G401 (cell line): ENCODE measurements around the gene ZNF710. TPM values are rescaled to one million over a fixed set of nuclear protein-coding genes. Genes with fewer than 3 reads are reported as not detected.
"Not testable (repeated sequence)": the region's sequence is repeated elsewhere in the genome, so short reads cannot be mapped to it uniquely, and the experiment has no call there.

Source experiments
- DNase-seq: peaks from one replicate; pipeline ENCODE4 v3.0.0-alpha.2; 2015; ENCODE audit warnings: low spot score
- in situ Hi-C: cut with HindIII; loops from 2 replicates; pipeline ENCODE4 v1.10.0; 2016; ENCODE audit warnings: low sequenced_read_pairs, mixed read lengths
- total RNA-seq: library from RNA; depleted of rRNA; stranded (reverse); fragments of >200 nt; shearing (Covaris generic); gene quantifications from 2 replicates; pipeline ENCODE4 v1.2.3, GENCODE V29; 2014; rRNA removed

Gene ZNF710
- 7.6 and 9.0 TPM in 2 replicates for total RNA-seq

GRCh38 chr15:90001062-90001682 is at the start of gene ZNF710:
Gene ZNF710 (plus strand): TSS chr15:90001324. CDS start chr15:90067138, 65,814 bp downstream.
- DNase-seq, result peak; percentile 72
- in situ Hi-C loops, result no loop called here

GRCh38 chr15:89954541-89954940 is 46.6 kb upstream of the ZNF710 start:
- DNase-seq, result no peak
- in situ Hi-C loops, result no loop called here

GRCh38 chr15:89955449-89955998 is 45.6 kb upstream of the ZNF710 start:
- DNase-seq, in situ Hi-C loops: not testable (repeated sequence)

GRCh38 chr15:89958107-89958805 is 42.9 kb upstream of the ZNF710 start:
- no peak for DNase-seq
- in situ Hi-C loops, result no loop called here

- no peak for DNase-seq
- in situ Hi-C loops, result no loop called here
These were observed 37.6 kb upstream of the ZNF710 start for GRCh38 chr15:89963301-89964231.

GRCh38 chr15:89964232-89964954 is 36.7 kb upstream of the ZNF710 start:
- in situ Hi-C loops, result no loop called here
- peak; percentile 66 for DNase-seq

- in situ Hi-C loops, result no loop called here
- DNase-seq, result no peak
These were observed 33.2 kb upstream of the ZNF710 start for GRCh38 chr15:89967881-89968280.

GRCh38 chr15:89971592-89971997 is 29.5 kb upstream of the ZNF710 start:
- in situ Hi-C loops, result no loop called here
- DNase-seq, result peak; percentile 51

GRCh38 chr15:89972085-89972484 is 29.0 kb upstream of the ZNF710 start:
- no peak for DNase-seq
- in situ Hi-C loops, result no loop called here

- in situ Hi-C loops, result no loop called here
These were observed 25.5 kb upstream of the ZNF710 start for GRCh38 chr15:89975482-89976245.

GRCh38 chr15:89976246-89976600 is 24.9 kb upstream of the ZNF710 start:
- in situ Hi-C loops, result no loop called here
- DNase-seq, result no peak

More at GRCh38 chr15:89975482-89976245, 25.5 kb upstream of the ZNF710 start:
- peak; percentile 42 for DNase-seq

- DNase-seq, in situ Hi-C loops: not testable (repeated sequence)
These were observed 23.3 kb upstream of the ZNF710 start for GRCh38 chr15:89977836-89978235.

- no peak for DNase-seq
- in situ Hi-C loops, result no loop called here
These were observed 22.2 kb upstream of the ZNF710 start for GRCh38 chr15:89978914-89979313.

GRCh38 chr15:89980896-89981295 is 20.2 kb upstream of the ZNF710 start:
- DNase-seq, result no peak
- in situ Hi-C loops, result no loop called here

- DNase-seq, result no peak
- in situ Hi-C loops, result no loop called here
These were observed 18.6 kb upstream of the ZNF710 start for GRCh38 chr15:89982315-89983055.

GRCh38 chr15:89984001-89984400 is 17.1 kb upstream of the ZNF710 start:
- in situ Hi-C loops, result no loop called here
- no peak for DNase-seq

GRCh38 chr15:89984421-89985010 is 16.6 kb upstream of the ZNF710 start:
- DNase-seq, result no peak
- in situ Hi-C loops, result no loop called here
